ENCODE results near the gene PTPRJ.

DNA sequence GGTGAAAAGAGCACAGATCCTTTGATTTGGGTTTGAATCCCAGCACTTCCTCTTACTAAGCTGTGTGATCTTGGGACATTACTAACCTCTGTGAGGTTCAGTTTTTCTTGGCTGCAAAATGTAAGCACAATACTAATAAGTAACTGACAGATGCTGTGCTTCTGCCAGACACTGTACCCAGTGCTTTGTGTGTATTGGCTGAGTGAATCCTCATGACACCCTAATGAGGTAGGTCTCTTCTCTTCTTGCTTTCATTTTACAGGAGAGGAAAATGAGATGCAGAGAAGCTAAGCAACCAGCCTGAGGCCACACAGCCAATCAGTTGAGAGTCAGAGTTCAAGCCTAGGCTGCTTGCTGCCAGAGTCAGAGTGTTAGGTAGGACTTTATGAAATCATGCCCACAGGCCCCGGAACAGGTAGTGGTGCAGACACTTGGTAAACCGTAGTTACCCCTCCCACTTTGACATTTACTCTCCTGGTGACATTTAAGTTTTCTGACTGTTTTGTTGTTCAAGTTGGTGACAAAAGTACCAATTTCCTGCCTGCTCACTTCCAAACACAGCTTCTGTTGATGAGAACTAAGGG is 21.2 kb downstream of the PTPRJ start:
- TF ChIP-seq, protein P1, sequence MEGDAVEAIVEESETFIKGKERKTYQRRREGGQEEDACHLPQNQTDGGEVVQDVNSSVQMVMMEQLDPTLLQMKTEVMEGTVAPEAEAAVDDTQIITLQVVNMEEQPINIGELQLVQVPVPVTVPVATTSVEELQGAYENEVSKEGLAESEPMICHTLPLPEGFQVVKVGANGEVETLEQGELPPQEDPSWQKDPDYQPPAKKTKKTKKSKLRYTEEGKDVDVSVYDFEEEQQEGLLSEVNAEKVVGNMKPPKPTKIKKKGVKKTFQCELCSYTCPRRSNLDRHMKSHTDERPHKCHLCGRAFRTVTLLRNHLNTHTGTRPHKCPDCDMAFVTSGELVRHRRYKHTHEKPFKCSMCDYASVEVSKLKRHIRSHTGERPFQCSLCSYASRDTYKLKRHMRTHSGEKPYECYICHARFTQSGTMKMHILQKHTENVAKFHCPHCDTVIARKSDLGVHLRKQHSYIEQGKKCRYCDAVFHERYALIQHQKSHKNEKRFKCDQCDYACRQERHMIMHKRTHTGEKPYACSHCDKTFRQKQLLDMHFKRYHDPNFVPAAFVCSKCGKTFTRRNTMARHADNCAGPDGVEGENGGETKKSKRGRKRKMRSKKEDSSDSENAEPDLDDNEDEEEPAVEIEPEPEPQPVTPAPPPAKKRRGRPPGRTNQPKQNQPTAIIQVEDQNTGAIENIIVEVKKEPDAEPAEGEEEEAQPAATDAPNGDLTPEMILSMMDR (IDR thresholded peaks at IDR 0.05; ENCODE audit: poor library complexity) = no peak
- no peak for TF ChIP-seq EZH2 (IDR thresholded peaks at IDR 0.05; ENCODE audit: borderline replicate concordance)

Measured in hepatocyte (in vitro differentiated cells).